Caco-2 (cell line): ENCODE measurements around the gene FUBP1. TPM values are rescaled to one million over a fixed set of nuclear protein-coding genes. Genes with fewer than 3 reads are reported as not detected.

Experiments
- BruUV-seq: library from RNA; stranded (reverse); fragments of 400-500 nt; replicated peaks from 2 replicates; lab custom pipeline; 2021; lab: Mats Ljungman, UMichigan
- CTCF ChIA-PET: fragments of 300-600 bp; sonication (Branson Sonifier 250); formaldehyde crosslinking; loops from one replicate; lab custom pipeline; 2022; ENCODE audit warnings: antibody characterized with exemption; lab: Charles Lee
- POLR2A ChIA-PET: fragments of 300-600 bp; sonication (Branson Sonifier 250); formaldehyde crosslinking; loops from one replicate; lab custom pipeline; 2022; ENCODE audit warnings: antibody characterized with exemption; lab: Charles Lee
- DNase-seq, 2 experiments: peaks; one replicate each; pipeline versions ENCODE4 v3.0.0 to v3.0.0-alpha.2; 2020 to 2022
- H3K27me3 ChIP-seq: replicated peaks from 2 replicates; pipeline ENCODE4 v1.6.0; 2011; ENCODE audit warnings: low read length; ENCODE audit not compliant: control insufficient read depth, insufficient read depth
- H3K36me3 ChIP-seq: 2 replicates; pipeline ENCODE4 v1.5.1; 2011; ENCODE audit warnings: low read length; ENCODE audit not compliant: control insufficient read depth, insufficient read depth
- H3K4me1 ChIP-seq: fragments of 250-450 bp; sonication (Bioruptor Pico); 2 replicates; pipeline ENCODE4 v1.5.1; 2020; ENCODE audit warnings: mild to moderate bottlenecking
- H3K4me3 ChIP-seq: 2 replicates; pipeline ENCODE4 v1.5.1; 2011; ENCODE audit warnings: low read depth, mild to moderate bottlenecking, control low read depth, low read length
- H3K9me3 ChIP-seq: fragments of 250-450 bp; sonication (Bioruptor Pico); 2 replicates; pipeline ENCODE4 v1.5.1; 2020; ENCODE audit warnings: mild to moderate bottlenecking, moderate library complexity
- H3K27ac Mint-ChIP-seq: one replicate; pipeline ENCODE4 v1.8.0; 2022; ENCODE audit warnings: mixed read lengths; ENCODE audit not compliant: unreplicated experiment
- H3K27me3 Mint-ChIP-seq: one replicate; pipeline ENCODE4 v1.8.0; 2022; ENCODE audit warnings: mixed read lengths; ENCODE audit not compliant: insufficient read depth, unreplicated experiment
- H3K36me3 Mint-ChIP-seq: one replicate; pipeline ENCODE4 v1.8.0; 2022; ENCODE audit warnings: mild to moderate bottlenecking, mixed read lengths; ENCODE audit not compliant: insufficient read depth, unreplicated experiment
- H3K4me1 Mint-ChIP-seq: one replicate; pipeline ENCODE4 v1.8.0; 2022; ENCODE audit warnings: low read depth, mixed read lengths; ENCODE audit not compliant: unreplicated experiment
- H3K4me3 Mint-ChIP-seq: one replicate; pipeline ENCODE4 v1.8.0; 2022; ENCODE audit warnings: mild to moderate bottlenecking, moderate library complexity, mixed read lengths; ENCODE audit not compliant: unreplicated experiment
- H3K9me3 Mint-ChIP-seq: one replicate; pipeline ENCODE4 v1.8.0; 2022; ENCODE audit warnings: mixed read lengths; ENCODE audit not compliant: unreplicated experiment
- CTCF ChIP-seq, 2 experiments: fragments of 200-600 bp in 1 of 2; IDR thresholded peaks; 1 replicate in 1 of 2; 2 replicates in 1 of 2; pipeline versions ENCODE4 v1.5.1 to v1.8.0; 2011 to 2022; ENCODE audit warnings: antibody characterized with exemption in 1 of 2, control low read depth in 1 of 2, inconsistent platforms in 1 of 2, low read depth in 1 of 2, low read length in 1 of 2, mild to moderate bottlenecking in 1 of 2, moderate library complexity in 1 of 2; ENCODE audit not compliant: insufficient read depth in 1 of 2, severe bottlenecking in 1 of 2, unreplicated experiment in 1 of 2
- intact Hi-C: fragments of 100-400 bp; cut with micrococcal nuclease; formaldehyde crosslinking; loops from one replicate; pipeline ENCODE4 v1.10.0; 2022; ENCODE audit not compliant: unreplicated experiment
- total RNA-seq: library from RNA; stranded (reverse); gene quantifications from 2 replicates; pipeline ENCODE4 v1.2.3, GENCODE V29; 2022

FUBP1 gene
- total RNA-seq, 1 experiment from 2014 or later: 90.1 TPM

- no peak overlapping the region for H3K4me3 Mint-ChIP-seq
- POLR2A ChIA-PET: no interaction called here
Observed at GRCh38 chr1:78015148-78015547, 36.3 kb upstream of the FUBP1 start.

GRCh38 chr1:78011050-78011449, 32.2 kb upstream of the FUBP1 start:
- Mint-ChIP-seq H3K36me3 (no peaks in the 10 kb centered on the region), H3K27me3 (no peaks in the 10 kb centered on the region), H3K4me3 (no peak overlapping the region), H3K27ac (no peak overlapping the region), H3K9me3 (no peaks in the 10 kb centered on the region), H3K4me1 (peaks cover 6% of the 10 kb centered on the region)
- no peak for DNase-seq
- Histone ChIP-seq H3K36me3 (no peaks in the 10 kb centered on the region), H3K9me3 (no peaks in the 10 kb centered on the region), H3K4me1 (no peaks in the 10 kb centered on the region), H3K27me3 (no peaks in the 10 kb centered on the region), H3K4me3 (no peak overlapping the region)
- CTCF ChIA-PET: no interaction called here
- POLR2A ChIA-PET: no interaction called here
- intact Hi-C loops: no loop called here
- no TSS peak for BruUV-seq
- no peak for TF ChIP-seq CTCF (IDR thresholded peaks at IDR 0.05; ENCODE audit: insufficient read depth in 1 of 2, low read depth in 1 of 2, low read length in 1 of 2, severe bottlenecking in 1 of 2, unreplicated experiment in 1 of 2)

More at GRCh38 chr1:78015148-78015547, 36.3 kb upstream of the FUBP1 start:
- H3K27me3 Mint-ChIP-seq: no peaks in the 10 kb centered on the region
- H3K36me3 Mint-ChIP-seq: no peaks in the 10 kb centered on the region
- no peaks in the 10 kb centered on the region for H3K4me1 ChIP-seq
- no peaks in the 10 kb centered on the region for H3K27me3 ChIP-seq
- CTCF ChIA-PET: no interaction called here
- H3K4me1 Mint-ChIP-seq: peaks cover 6% of the 10 kb centered on the region
- H3K27ac Mint-ChIP-seq: no peak overlapping the region
- intact Hi-C loops: no loop called here
- no peaks in the 10 kb centered on the region for H3K9me3 ChIP-seq
- no peak overlapping the region for H3K4me3 ChIP-seq
- TF ChIP-seq CTCF (IDR thresholded peaks at IDR 0.05; ENCODE audit: insufficient read depth in 1 of 2, low read depth in 1 of 2, low read length in 1 of 2, severe bottlenecking in 1 of 2, unreplicated experiment in 1 of 2): no peak
- H3K36me3 ChIP-seq: no peaks in the 10 kb centered on the region
- no TSS peak for BruUV-seq
- no peaks in the 10 kb centered on the region for H3K9me3 Mint-ChIP-seq
- DNase-seq: no peak

- H3K4me3 Mint-ChIP-seq: no peak overlapping the region
- no peaks in the 10 kb centered on the region for H3K36me3 ChIP-seq
- TF ChIP-seq CTCF (IDR thresholded peaks at IDR 0.05; ENCODE audit: insufficient read depth in 1 of 2, low read depth in 1 of 2, low read length in 1 of 2, severe bottlenecking in 1 of 2, unreplicated experiment in 1 of 2): no peak
- intact Hi-C loops: no loop called here
- CTCF ChIA-PET: no interaction called here
- no peaks in the 10 kb centered on the region for H3K4me1 ChIP-seq
- no peak for DNase-seq
- H3K27ac Mint-ChIP-seq: no peak overlapping the region
- POLR2A ChIA-PET: no interaction called here
- H3K27me3 ChIP-seq: no peaks in the 10 kb centered on the region
- no peaks in the 10 kb centered on the region for H3K9me3 ChIP-seq
- H3K27me3 Mint-ChIP-seq: no peaks in the 10 kb centered on the region
- no peak overlapping the region for H3K4me3 ChIP-seq
- H3K4me1 Mint-ChIP-seq: peaks cover 2% of the 10 kb centered on the region
- H3K9me3 Mint-ChIP-seq: no peaks in the 10 kb centered on the region
- H3K36me3 Mint-ChIP-seq: peaks cover 3% of the 10 kb centered on the region
- no TSS peak for BruUV-seq
Observed at GRCh38 chr1:78009836-78010235, 31.0 kb upstream of the FUBP1 start.
